ENCODE data around the gene PNPLA6. TPM values are rescaled to one million over a fixed set of nuclear protein-coding genes. Genes with fewer than 3 reads are reported as not detected.

PNPLA6 gene
- total RNA-seq, 3 donors from 2014 or later (not counting 1 experiment from before 2014, with no cell fraction given), result 118 to 190 (median 125) TPM

DNA sequence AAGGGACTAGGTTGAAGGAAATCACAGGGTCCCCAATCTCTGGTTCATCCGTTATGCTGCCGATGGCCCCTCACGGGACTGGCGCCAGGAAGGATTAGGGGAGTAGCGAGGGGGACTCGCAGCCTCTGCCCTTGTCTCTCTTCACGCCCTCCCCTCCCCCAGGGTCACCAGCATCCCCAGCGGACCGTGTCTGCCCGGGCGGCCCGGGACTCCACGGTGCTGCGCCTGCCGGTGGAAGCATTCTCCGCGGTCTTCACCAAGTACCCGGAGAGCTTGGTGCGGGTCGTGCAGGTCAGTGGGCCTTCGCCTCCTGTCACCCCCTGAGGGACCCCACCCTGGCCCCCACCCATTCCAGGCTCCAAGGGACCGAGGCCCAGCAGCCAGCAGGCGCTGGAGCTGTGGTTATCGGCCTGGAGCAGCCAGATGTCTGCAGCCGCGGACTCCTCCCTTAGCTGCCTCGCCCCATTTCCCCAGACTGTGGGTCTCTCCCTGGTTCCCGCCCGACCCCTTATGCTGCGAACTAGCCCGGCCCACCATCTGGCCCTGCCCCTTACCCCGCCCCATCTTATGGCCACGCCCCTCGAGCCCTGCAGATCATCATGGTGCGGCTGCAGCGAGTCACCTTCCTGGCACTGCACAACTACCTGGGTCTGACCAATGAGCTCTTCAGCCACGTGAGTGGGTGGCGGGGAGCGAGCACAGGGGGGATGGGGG is 5.4 kb downstream of the PNPLA6 start:
- Mint-ChIP-seq H3K36me3 (no peaks in the 10 kb centered on the region), H3K4me3 (no peak overlapping the region), H3K9me3 (no peaks in the 10 kb centered on the region), H3K4me1 (peaks cover 7 to 16% of the 10 kb centered on the region in 2 donors), H3K27me3 (ENCODE audit: low read depth in 2 of 2) (no peaks in the 10 kb centered on the region), H3K27ac (no peak overlapping the region)
- TF ChIP-seq, protein P1, sequence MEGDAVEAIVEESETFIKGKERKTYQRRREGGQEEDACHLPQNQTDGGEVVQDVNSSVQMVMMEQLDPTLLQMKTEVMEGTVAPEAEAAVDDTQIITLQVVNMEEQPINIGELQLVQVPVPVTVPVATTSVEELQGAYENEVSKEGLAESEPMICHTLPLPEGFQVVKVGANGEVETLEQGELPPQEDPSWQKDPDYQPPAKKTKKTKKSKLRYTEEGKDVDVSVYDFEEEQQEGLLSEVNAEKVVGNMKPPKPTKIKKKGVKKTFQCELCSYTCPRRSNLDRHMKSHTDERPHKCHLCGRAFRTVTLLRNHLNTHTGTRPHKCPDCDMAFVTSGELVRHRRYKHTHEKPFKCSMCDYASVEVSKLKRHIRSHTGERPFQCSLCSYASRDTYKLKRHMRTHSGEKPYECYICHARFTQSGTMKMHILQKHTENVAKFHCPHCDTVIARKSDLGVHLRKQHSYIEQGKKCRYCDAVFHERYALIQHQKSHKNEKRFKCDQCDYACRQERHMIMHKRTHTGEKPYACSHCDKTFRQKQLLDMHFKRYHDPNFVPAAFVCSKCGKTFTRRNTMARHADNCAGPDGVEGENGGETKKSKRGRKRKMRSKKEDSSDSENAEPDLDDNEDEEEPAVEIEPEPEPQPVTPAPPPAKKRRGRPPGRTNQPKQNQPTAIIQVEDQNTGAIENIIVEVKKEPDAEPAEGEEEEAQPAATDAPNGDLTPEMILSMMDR (IDR thresholded peaks at IDR 0.05), result no peak
- intact Hi-C loops (cut with micrococcal nuclease), result no loop called here
- no peaks in the 10 kb centered on the region for H3K9me3 ChIP-seq (ENCODE audit: control insufficient read depth, insufficient read depth, low read length)
- H3K4me3 ChIP-seq (ENCODE audit: low read length), result no peak overlapping the region
- H3K27me3 ChIP-seq (ENCODE audit: control insufficient read depth, insufficient read depth, low read length), result no peaks in the 10 kb centered on the region
- no peak overlapping the region for H3K27ac ChIP-seq (ENCODE audit: low read length)
- ATAC-seq (no peak), DNase-seq (no peak)
- H3K36me3 ChIP-seq (ENCODE audit: control insufficient read depth, insufficient read depth, low read length), result peaks cover 37% of the 10 kb centered on the region
- H3K4me1 ChIP-seq (ENCODE audit: control insufficient read depth, insufficient read depth, low read length), result peaks cover 29% of the 10 kb centered on the region
- WGBS (ENCODE audit: insufficient coverage), result 95% methylated on average over 39 of the region's 39 CpGs

DNA sequence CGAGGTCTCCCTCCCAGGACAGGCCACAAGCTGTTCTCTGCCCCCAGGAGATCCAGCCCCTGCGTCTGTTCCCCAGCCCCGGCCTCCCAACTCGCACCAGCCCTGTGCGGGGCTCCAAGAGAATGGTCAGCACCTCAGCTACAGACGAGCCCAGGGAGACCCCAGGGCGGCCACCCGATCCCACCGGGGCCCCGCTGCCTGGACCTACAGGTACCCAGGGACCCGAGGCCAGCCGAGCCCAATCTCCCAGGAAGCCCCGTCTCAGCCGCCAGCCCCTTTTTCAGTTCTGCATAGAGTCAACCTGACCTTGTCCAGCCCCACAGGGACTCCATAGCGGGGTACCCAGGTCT is 5.9 kb downstream of the PNPLA6 start:
- Histone ChIP-seq H3K36me3 (ENCODE audit: control insufficient read depth, insufficient read depth, low read length) (peaks cover 37% of the 10 kb centered on the region), H3K9me3 (ENCODE audit: control insufficient read depth, insufficient read depth, low read length) (no peaks in the 10 kb centered on the region), H3K27me3 (ENCODE audit: control insufficient read depth, insufficient read depth, low read length) (no peaks in the 10 kb centered on the region), H3K4me1 (ENCODE audit: control insufficient read depth, insufficient read depth, low read length) (peaks cover 23% of the 10 kb centered on the region), H3K27ac (ENCODE audit: low read length) (no peak overlapping the region), H3K4me3 (ENCODE audit: low read length) (no peak overlapping the region)
- Mint-ChIP-seq H3K27ac (no peak overlapping the region), H3K4me3 (no peak overlapping the region), H3K27me3 (ENCODE audit: low read depth in 2 of 2) (no peaks in the 10 kb centered on the region), H3K9me3 (no peaks in the 10 kb centered on the region), H3K4me1 (peaks cover 2 to 13% of the 10 kb centered on the region in 2 donors), H3K36me3 (no peaks in the 10 kb centered on the region)
- WGBS (ENCODE audit: insufficient coverage), result 96% methylated on average over 15 of the region's 15 CpGs
- DNase-seq, result no peak
- intact Hi-C loops (cut with micrococcal nuclease), result no loop called here
- TF ChIP-seq, protein P1 (IDR thresholded peaks at IDR 0.05), result no peak
- ATAC-seq, result no peak

- H3K36me3 ChIP-seq (ENCODE audit: control insufficient read depth, insufficient read depth, low read length), result peaks cover 37% of the 10 kb centered on the region
- ATAC-seq (no peak), DNase-seq (no peak)
- no peak overlapping the region for H3K4me3 Mint-ChIP-seq
- H3K27ac ChIP-seq (ENCODE audit: low read length), result no peak overlapping the region
- no peaks in the 10 kb centered on the region for H3K9me3 ChIP-seq (ENCODE audit: control insufficient read depth, insufficient read depth, low read length)
- no peak overlapping the region for H3K27ac Mint-ChIP-seq
- no peak overlapping the region for H3K4me3 ChIP-seq (ENCODE audit: low read length)
- H3K27me3 Mint-ChIP-seq (ENCODE audit: low read depth in 2 of 2), result no peaks in the 10 kb centered on the region
- H3K4me1 ChIP-seq (ENCODE audit: control insufficient read depth, insufficient read depth, low read length), result peaks cover 20% of the 10 kb centered on the region
- intact Hi-C loops (cut with micrococcal nuclease), result no loop called here
- no peaks in the 10 kb centered on the region for H3K27me3 ChIP-seq (ENCODE audit: control insufficient read depth, insufficient read depth, low read length)
- no peaks in the 10 kb centered on the region for H3K36me3 Mint-ChIP-seq
- H3K9me3 Mint-ChIP-seq, result no peaks in the 10 kb centered on the region
- H3K4me1 Mint-ChIP-seq, result peaks cover 0 to 10% of the 10 kb centered on the region in 2 donors
- 95% methylated on average over 11 of the region's 11 CpGs for WGBS (ENCODE audit: insufficient coverage)
- TF ChIP-seq, protein P1 (IDR thresholded peaks at IDR 0.05), result no peak
These were observed 6.4 kb downstream of the PNPLA6 start for GRCh38 chr19:7541828-7542443.
